ENCODE data around the gene MAP7.

Gene MAP7

GRCh38 chr6:136307351-136307750, 242.9 kb downstream of the MAP7 start:
- Histone ChIP-seq H3K4me1 (ENCODE audit: insufficient read depth, low read length) (no peaks in the 10 kb centered on the region), H3K9ac (ENCODE audit: low read depth, low read length) (no peak overlapping the region), H3K36me3 (ENCODE audit: insufficient read depth, low read length) (no peaks in the 10 kb centered on the region), H3K9me3 (ENCODE audit: control insufficient read depth, insufficient read depth, low read length) (no peaks in the 10 kb centered on the region)

GRCh38 chr6:136306466-136306865, 243.8 kb downstream of the MAP7 start:
- Histone ChIP-seq H3K9ac (ENCODE audit: low read depth, low read length) (no peak overlapping the region), H3K9me3 (ENCODE audit: control insufficient read depth, insufficient read depth, low read length) (no peaks in the 10 kb centered on the region), H3K4me1 (ENCODE audit: insufficient read depth, low read length) (no peaks in the 10 kb centered on the region), H3K36me3 (ENCODE audit: insufficient read depth, low read length) (no peaks in the 10 kb centered on the region)

- Histone ChIP-seq H3K9me3 (ENCODE audit: control insufficient read depth, insufficient read depth, low read length) (no peaks in the 10 kb centered on the region), H3K36me3 (ENCODE audit: insufficient read depth, low read length) (no peaks in the 10 kb centered on the region), H3K4me1 (ENCODE audit: insufficient read depth, low read length) (no peaks in the 10 kb centered on the region), H3K9ac (ENCODE audit: low read depth, low read length) (no peak overlapping the region)
Observed at GRCh38 chr6:136304410-136304809, 245.8 kb downstream of the MAP7 start.

GRCh38 chr6:136303516-136303915, 246.7 kb downstream of the MAP7 start:
- Histone ChIP-seq H3K9ac (ENCODE audit: low read depth, low read length) (no peak overlapping the region), H3K4me1 (ENCODE audit: insufficient read depth, low read length) (no peaks in the 10 kb centered on the region), H3K9me3 (ENCODE audit: control insufficient read depth, insufficient read depth, low read length) (no peaks in the 10 kb centered on the region), H3K36me3 (ENCODE audit: insufficient read depth, low read length) (no peaks in the 10 kb centered on the region)

- Histone ChIP-seq H3K9ac (ENCODE audit: low read depth, low read length) (no peak overlapping the region), H3K36me3 (ENCODE audit: insufficient read depth, low read length) (no peaks in the 10 kb centered on the region), H3K4me1 (ENCODE audit: insufficient read depth, low read length) (no peaks in the 10 kb centered on the region), H3K9me3 (ENCODE audit: control insufficient read depth, insufficient read depth, low read length) (no peaks in the 10 kb centered on the region)
Observed at GRCh38 chr6:136294621-136295020, 255.6 kb downstream of the MAP7 start.

Data from ES-I3 (cell line).